Endodermal cell (in vitro differentiated cells): ENCODE results near the gene MIGA2. TPM values are rescaled to one million over a fixed set of nuclear protein-coding genes. Genes with fewer than 3 reads are reported as not detected.
A peak's percentile ranks its signal among the peaks of the same experiment; 100 is the strongest.

Source experiments
- DNase-seq: peaks from one replicate; pipeline ENCODE4 v3.0.0-alpha.2; 2017
- H3K27ac ChIP-seq: 2 replicates; pipeline ENCODE4 v1.5.1; 2013; ENCODE audit warnings: mild to moderate bottlenecking, low read depth, low read length, moderate library complexity
- H3K27me3 ChIP-seq: 2 replicates; pipeline ENCODE4 v1.6.1; 2013; ENCODE audit warnings: mild to moderate bottlenecking, low read length, moderate library complexity; ENCODE audit not compliant: insufficient read depth, control insufficient read depth, poor library complexity, severe bottlenecking
- H3K36me3 ChIP-seq: 2 replicates; pipeline ENCODE4 v1.7.0; 2013; ENCODE audit warnings: mild to moderate bottlenecking, low read length, moderate library complexity; ENCODE audit not compliant: control insufficient read depth, insufficient read depth
- H3K4me1 ChIP-seq: one replicate; pipeline ENCODE4 v1.7.0; 2013; ENCODE audit warnings: low read length; ENCODE audit not compliant: control insufficient read depth, insufficient read depth
- H3K4me3 ChIP-seq: 2 replicates; pipeline ENCODE4 v1.5.1; 2013; ENCODE audit warnings: mild to moderate bottlenecking, low read length, moderate library complexity
- H3K9ac ChIP-seq: 2 replicates; pipeline ENCODE4 v1.6.1; 2013; ENCODE audit warnings: mild to moderate bottlenecking, low read length, moderate library complexity; ENCODE audit not compliant: poor library complexity, severe bottlenecking; ENCODE audit errors: extremely low read depth
- H3K9me3 ChIP-seq: 2 replicates; pipeline ENCODE4 v1.6.1; 2013; ENCODE audit warnings: mild to moderate bottlenecking, low read length, moderate library complexity; ENCODE audit not compliant: control insufficient read depth
- H3K27ac Mint-ChIP-seq: 2 replicates; pipeline ENCODE4 v1.8.0; 2020; ENCODE audit warnings: mixed read lengths
- H3K27me3 Mint-ChIP-seq: 2 replicates; pipeline ENCODE4 v1.8.0; 2021; ENCODE audit warnings: mild to moderate bottlenecking, mixed read lengths; ENCODE audit not compliant: insufficient read depth
- H3K36me3 Mint-ChIP-seq: 2 replicates; pipeline ENCODE4 v1.8.0; 2020; ENCODE audit warnings: low read depth, mixed read lengths
- H3K4me1 Mint-ChIP-seq: 2 replicates; pipeline ENCODE4 v1.8.0; 2020; ENCODE audit warnings: mixed read lengths
- H3K4me3 Mint-ChIP-seq: 2 replicates; pipeline ENCODE4 v1.8.0; 2020; ENCODE audit warnings: mild to moderate bottlenecking, moderate library complexity, mixed read lengths
- H3K9me3 Mint-ChIP-seq: 2 replicates; pipeline ENCODE4 v1.8.0; 2020; ENCODE audit warnings: mild to moderate bottlenecking, mixed read lengths
- WGBS, 2 experiments: methylation state at CpG; one replicate each; pipeline versions ENCODE4 v1.1.5 to v1.1.7; 2013; ENCODE audit warnings: missing lambda C conversion rate in 2 of 2, mixed read lengths in 1 of 2; ENCODE audit not compliant: insufficient coverage in 1 of 2, insufficient read length in 1 of 2; 5-methylcytosine and 5-hydroxymethylcytosine counted together
- total RNA-seq, 2 donors: library from RNA; stranded (reverse); fragmentation: NEBNext Ultra II Directional in 1 of 2; extraction: Animal tissue kit (Norgen Biotek cat#: 25700) in 1 of 2; gene quantifications; 2 replicates in 1 of 2; 3 replicates in 1 of 2; pipeline ENCODE4 v1.2.1, GENCODE V29; 2021
- TF ChIP-seq, protein P1 (sequence below): fragments of 200-600 bp; sonication (generic); conservative IDR thresholded peaks from 2 replicates; pipeline ENCODE4 v1.5.0; 2021; ENCODE audit warnings: antibody characterized with exemption, mild to moderate bottlenecking

MIGA2 gene
- total RNA-seq, 2 donors from 2014 or later, result 41.4 to 41.5 TPM

DNA sequence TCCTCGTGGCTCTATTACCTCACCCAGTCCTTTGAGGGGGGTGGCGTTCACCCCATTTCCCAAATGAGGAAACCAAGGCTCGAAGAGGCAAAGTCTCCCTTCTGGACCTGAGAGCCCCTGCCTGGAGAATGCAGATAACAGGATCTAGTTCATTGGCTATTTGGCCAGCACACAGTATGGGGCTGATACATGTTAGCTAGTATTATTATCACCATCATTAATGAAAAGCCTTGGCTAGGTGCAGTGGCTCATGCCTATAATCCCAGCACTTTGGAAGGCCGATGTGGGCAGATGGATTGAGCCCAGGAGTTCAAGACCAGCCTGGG lies 12.6 kb upstream of the MIGA2 start:
- H3K4me3 ChIP-seq, result no peak overlapping the region
- WGBS, 2 experiments, result 72 to 85% methylated on average over 4 of the region's 4 CpGs
- peak overlapping the region; percentile 55 for H3K27ac ChIP-seq
- Mint-ChIP-seq H3K4me3 (no peak overlapping the region), H3K27ac (no peak overlapping the region), H3K9me3 (no peaks in the 10 kb centered on the region), H3K36me3 (peaks cover 10% of the 10 kb centered on the region), H3K4me1 (peaks cover 15% of the 10 kb centered on the region), H3K27me3 (no peaks in the 10 kb centered on the region)
- H3K9ac ChIP-seq, result no peak overlapping the region
- no peaks in the 10 kb centered on the region for H3K9me3 ChIP-seq
- H3K36me3 ChIP-seq, result no peaks in the 10 kb centered on the region
- no peaks in the 10 kb centered on the region for H3K27me3 ChIP-seq
- H3K4me1 ChIP-seq, result no peaks in the 10 kb centered on the region
- DNase-seq, result no peak
- TF ChIP-seq, protein P1, sequence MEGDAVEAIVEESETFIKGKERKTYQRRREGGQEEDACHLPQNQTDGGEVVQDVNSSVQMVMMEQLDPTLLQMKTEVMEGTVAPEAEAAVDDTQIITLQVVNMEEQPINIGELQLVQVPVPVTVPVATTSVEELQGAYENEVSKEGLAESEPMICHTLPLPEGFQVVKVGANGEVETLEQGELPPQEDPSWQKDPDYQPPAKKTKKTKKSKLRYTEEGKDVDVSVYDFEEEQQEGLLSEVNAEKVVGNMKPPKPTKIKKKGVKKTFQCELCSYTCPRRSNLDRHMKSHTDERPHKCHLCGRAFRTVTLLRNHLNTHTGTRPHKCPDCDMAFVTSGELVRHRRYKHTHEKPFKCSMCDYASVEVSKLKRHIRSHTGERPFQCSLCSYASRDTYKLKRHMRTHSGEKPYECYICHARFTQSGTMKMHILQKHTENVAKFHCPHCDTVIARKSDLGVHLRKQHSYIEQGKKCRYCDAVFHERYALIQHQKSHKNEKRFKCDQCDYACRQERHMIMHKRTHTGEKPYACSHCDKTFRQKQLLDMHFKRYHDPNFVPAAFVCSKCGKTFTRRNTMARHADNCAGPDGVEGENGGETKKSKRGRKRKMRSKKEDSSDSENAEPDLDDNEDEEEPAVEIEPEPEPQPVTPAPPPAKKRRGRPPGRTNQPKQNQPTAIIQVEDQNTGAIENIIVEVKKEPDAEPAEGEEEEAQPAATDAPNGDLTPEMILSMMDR, result no peak

DNA sequence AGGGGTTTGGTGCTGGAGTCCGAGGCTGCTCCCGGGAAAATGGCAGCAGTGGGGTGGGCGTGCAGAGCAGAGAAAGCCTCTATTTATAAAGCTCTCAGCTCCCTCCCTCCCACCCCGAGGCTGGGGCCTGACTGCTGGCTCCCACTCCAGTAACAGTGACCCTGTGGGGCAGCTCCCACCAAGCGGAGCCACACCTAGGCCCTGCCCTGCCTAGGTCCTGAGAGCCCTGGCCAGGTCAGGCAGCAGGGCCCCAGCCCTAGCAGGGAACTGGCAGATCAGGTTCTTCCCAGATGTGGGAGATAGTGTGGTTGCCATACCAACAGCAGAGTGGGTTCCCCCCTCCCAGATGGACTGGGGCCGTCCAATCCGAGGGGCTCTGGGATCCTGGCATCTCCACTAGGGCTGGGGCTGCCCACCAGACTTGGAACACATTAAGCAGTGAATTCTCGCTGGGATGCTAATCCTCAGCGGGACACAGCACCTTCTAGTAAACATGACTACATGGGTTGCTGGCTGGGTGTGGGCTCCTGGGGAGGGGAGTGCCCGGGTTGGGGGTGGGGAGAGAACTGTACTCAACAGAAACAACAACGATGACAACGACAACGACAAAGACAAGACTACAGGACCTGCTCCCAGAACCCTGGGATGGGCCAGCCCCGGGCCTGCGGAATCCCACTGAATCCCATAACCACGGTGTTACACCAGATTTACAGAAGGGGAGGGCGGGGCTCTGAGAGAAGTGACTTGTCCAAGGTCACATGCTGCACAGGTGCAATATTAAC lies 9.8 kb upstream of the MIGA2 start:
- H3K27ac ChIP-seq, result peak overlapping the region; percentile 32
- Mint-ChIP-seq H3K4me3 (peak overlapping the region; percentile 66), H3K27ac (peak overlapping the region; percentile 86), H3K27me3 (no peaks in the 10 kb centered on the region), H3K9me3 (no peaks in the 10 kb centered on the region), H3K4me1 (peaks cover 15% of the 10 kb centered on the region), H3K36me3 (peaks cover 4% of the 10 kb centered on the region)
- no peak overlapping the region for H3K9ac ChIP-seq
- TF ChIP-seq, protein P1, result no peak
- 65 to 70% methylated on average over 7 to 17 of the region's 17 CpGs for WGBS, 2 experiments
- peak; percentile 89 for DNase-seq
- no peaks in the 10 kb centered on the region for H3K27me3 ChIP-seq
- no peaks in the 10 kb centered on the region for H3K9me3 ChIP-seq
- H3K4me3 ChIP-seq, result peak overlapping the region; percentile 77
- H3K36me3 ChIP-seq, result no peaks in the 10 kb centered on the region
- H3K4me1 ChIP-seq, result no peaks in the 10 kb centered on the region

DNA sequence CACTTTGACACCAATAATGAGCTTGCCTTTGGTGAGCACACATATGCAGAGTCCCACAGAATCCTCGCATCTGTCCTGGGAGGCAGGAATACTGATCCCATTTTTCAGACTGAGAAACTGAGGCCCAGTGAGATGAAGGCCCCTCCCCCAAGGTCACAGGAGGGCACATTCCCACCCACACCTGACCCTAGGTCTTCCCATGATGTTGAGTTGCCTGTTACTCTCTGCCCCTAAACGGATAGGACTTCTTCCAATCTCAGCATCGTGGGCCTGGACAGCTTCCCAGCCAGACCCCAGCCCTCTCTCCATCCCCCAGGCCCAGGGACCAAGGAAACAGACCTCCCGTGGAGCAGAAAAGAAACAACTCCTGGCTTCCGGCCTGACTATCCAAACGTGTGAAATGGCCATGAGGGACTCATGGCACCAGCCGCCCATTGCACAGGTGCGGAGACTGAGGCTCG lies 9.2 kb upstream of the MIGA2 start:
- Mint-ChIP-seq H3K4me1 (peaks cover 15% of the 10 kb centered on the region), H3K27ac (peak overlapping the region; percentile 86), H3K36me3 (no peaks in the 10 kb centered on the region), H3K27me3 (no peaks in the 10 kb centered on the region), H3K9me3 (no peaks in the 10 kb centered on the region), H3K4me3 (peak overlapping the region; percentile 66)
- H3K36me3 ChIP-seq, result no peaks in the 10 kb centered on the region
- no peaks in the 10 kb centered on the region for H3K27me3 ChIP-seq
- H3K9ac ChIP-seq, result peak overlapping the region; percentile 37
- no peaks in the 10 kb centered on the region for H3K4me1 ChIP-seq
- H3K4me3 ChIP-seq, result peak overlapping the region; percentile 77
- H3K27ac ChIP-seq, result no peak overlapping the region
- TF ChIP-seq, protein P1, result no peak
- WGBS, 2 experiments, result 48 to 51% methylated on average over 9 of the region's 9 CpGs
- no peak for DNase-seq
- H3K9me3 ChIP-seq, result no peaks in the 10 kb centered on the region
